Smooth muscle cell (in vitro differentiated cells): ENCODE measurements around the gene LACTB. TPM values are rescaled to one million over a fixed set of nuclear protein-coding genes. Genes with fewer than 3 reads are reported as not detected.

Source experiments
- DNase-seq: peaks from one replicate; lab custom pipeline; 2025; ENCODE audit not compliant: unreplicated experiment; lab: John Stamatoyannopoulos, UW
- H2AFZ ChIP-seq: fragments of 200-600 bp; sonication (generic); 2 replicates; pipeline ENCODE4 v1.6.0; 2016; ENCODE audit warnings: antibody characterized with exemption, low read depth, mild to moderate bottlenecking
- H3F3A ChIP-seq: fragments of 200-600 bp; sonication (generic); 2 replicates; pipeline ENCODE4 v1.6.0; 2017; ENCODE audit warnings: antibody characterized with exemption, low read depth
- H3K27ac ChIP-seq: fragments of 200-600 bp; sonication (generic); 2 replicates; pipeline ENCODE4 v1.5.1; 2016; ENCODE audit warnings: low read depth, mild to moderate bottlenecking
- H3K27me3 ChIP-seq: fragments of 200-600 bp; sonication (generic); 2 replicates; pipeline ENCODE4 v1.6.1; 2016; ENCODE audit warnings: low read depth, mild to moderate bottlenecking
- H3K36me3 ChIP-seq: fragments of 200-600 bp; sonication (generic); 2 replicates; pipeline ENCODE4 v1.5.1; 2016; ENCODE audit warnings: low read depth
- H3K4me1 ChIP-seq: fragments of 200-600 bp; sonication (generic); 2 replicates; pipeline ENCODE4 v1.5.1; 2016; ENCODE audit warnings: low read depth
- H3K4me2 ChIP-seq: fragments of 200-600 bp; sonication (generic); 2 replicates; pipeline ENCODE4 v1.6.0; 2016; ENCODE audit warnings: mild to moderate bottlenecking
- H3K4me3 ChIP-seq: fragments of 200-600 bp; sonication (generic); 2 replicates; pipeline ENCODE4 v1.5.1; 2016; ENCODE audit warnings: mild to moderate bottlenecking
- H3K79me2 ChIP-seq: fragments of 200-600 bp; sonication (generic); 2 replicates; pipeline ENCODE4 v1.6.0; 2016; ENCODE audit warnings: low read depth, mild to moderate bottlenecking
- H3K9ac ChIP-seq: fragments of 200-600 bp; sonication (generic); 2 replicates; pipeline ENCODE4 v1.6.0; 2016; ENCODE audit warnings: low read depth
- H3K9me3 ChIP-seq: fragments of 200-600 bp; sonication (generic); replicated peaks from 2 replicates; pipeline ENCODE4 v1.5.1; 2016; ENCODE audit warnings: low read depth
- H4K20me1 ChIP-seq: fragments of 200-600 bp; sonication (generic); 2 replicates; pipeline ENCODE4 v1.6.0; 2016; ENCODE audit warnings: low read depth
- WGBS: methylation state at CpG from one replicate; pipeline ENCODE4 v1.1.7; 2016; ENCODE audit warnings: low lambda C conversion rate; 5-methylcytosine and 5-hydroxymethylcytosine counted together
- polyA plus RNA-seq: library from polyadenylated mRNA; unstranded; fragments of >200 nt; fragmentation: Nextera tagmentation; extraction: Ambion mirVana; gene quantifications from 2 replicates; pipeline ENCODE4 v1.2.1, GENCODE V29; 2016
- total RNA-seq: library from RNA; depleted of rRNA; stranded (reverse); fragments of >200 nt; gene quantifications from 2 replicates; pipeline ENCODE4 v1.2.3, GENCODE V29; 2014
- TF ChIP-seq, protein P1 (sequence below): fragments of 200-600 bp; sonication (generic); IDR thresholded peaks from 2 replicates; pipeline ENCODE4 v1.5.1; 2017; ENCODE audit warnings: borderline replicate concordance, mild to moderate bottlenecking, antibody characterized with exemption; ENCODE audit not compliant: insufficient read depth, poor library complexity, severe bottlenecking

The LACTB gene
- total and polyA plus RNA-seq, 2 experiments from 2014 or later: 9.0 to 12.5 TPM

DNA sequence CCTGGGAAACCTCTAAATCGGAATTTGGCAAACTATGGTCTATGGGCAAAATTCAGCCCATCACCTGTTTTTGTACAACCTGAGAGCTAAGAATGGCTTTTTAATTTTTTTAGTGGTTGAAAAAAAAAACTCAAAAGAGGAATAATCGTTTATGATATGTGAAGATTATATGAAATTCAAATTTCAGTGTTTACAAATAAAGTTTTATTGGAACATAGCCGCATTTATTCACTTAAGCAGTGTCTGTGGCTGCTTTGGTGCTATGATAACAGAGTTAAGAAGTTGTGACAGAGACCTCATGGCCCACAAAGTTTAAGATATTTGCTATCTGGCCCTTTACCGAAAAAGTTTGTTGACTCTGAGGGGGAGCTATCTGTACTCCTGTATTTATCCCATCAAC is 36.4 kb upstream of the LACTB start:
- no peaks in the 10 kb centered on the region for H4K20me1 ChIP-seq
- H3K79me2 ChIP-seq: no peaks in the 10 kb centered on the region
- DNase-seq: no peak
- peaks cover 18% of the 10 kb centered on the region for H3K4me1 ChIP-seq
- no peak overlapping the region for H2AFZ ChIP-seq
- H3K9ac ChIP-seq: no peak overlapping the region
- TF ChIP-seq, protein P1, sequence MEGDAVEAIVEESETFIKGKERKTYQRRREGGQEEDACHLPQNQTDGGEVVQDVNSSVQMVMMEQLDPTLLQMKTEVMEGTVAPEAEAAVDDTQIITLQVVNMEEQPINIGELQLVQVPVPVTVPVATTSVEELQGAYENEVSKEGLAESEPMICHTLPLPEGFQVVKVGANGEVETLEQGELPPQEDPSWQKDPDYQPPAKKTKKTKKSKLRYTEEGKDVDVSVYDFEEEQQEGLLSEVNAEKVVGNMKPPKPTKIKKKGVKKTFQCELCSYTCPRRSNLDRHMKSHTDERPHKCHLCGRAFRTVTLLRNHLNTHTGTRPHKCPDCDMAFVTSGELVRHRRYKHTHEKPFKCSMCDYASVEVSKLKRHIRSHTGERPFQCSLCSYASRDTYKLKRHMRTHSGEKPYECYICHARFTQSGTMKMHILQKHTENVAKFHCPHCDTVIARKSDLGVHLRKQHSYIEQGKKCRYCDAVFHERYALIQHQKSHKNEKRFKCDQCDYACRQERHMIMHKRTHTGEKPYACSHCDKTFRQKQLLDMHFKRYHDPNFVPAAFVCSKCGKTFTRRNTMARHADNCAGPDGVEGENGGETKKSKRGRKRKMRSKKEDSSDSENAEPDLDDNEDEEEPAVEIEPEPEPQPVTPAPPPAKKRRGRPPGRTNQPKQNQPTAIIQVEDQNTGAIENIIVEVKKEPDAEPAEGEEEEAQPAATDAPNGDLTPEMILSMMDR: no peak
- no peak overlapping the region for H3K4me3 ChIP-seq
- 82% methylated on average over 4 of the region's 4 CpGs for WGBS
- H3K27me3 ChIP-seq: no peaks in the 10 kb centered on the region
- no peaks in the 10 kb centered on the region for H3K36me3 ChIP-seq
- no peak overlapping the region for H3K27ac ChIP-seq
- H3K4me2 ChIP-seq: no peak overlapping the region
- H3K9me3 ChIP-seq: no peaks in the 10 kb centered on the region
- peaks cover 20% of the 10 kb centered on the region for H3F3A ChIP-seq

DNA sequence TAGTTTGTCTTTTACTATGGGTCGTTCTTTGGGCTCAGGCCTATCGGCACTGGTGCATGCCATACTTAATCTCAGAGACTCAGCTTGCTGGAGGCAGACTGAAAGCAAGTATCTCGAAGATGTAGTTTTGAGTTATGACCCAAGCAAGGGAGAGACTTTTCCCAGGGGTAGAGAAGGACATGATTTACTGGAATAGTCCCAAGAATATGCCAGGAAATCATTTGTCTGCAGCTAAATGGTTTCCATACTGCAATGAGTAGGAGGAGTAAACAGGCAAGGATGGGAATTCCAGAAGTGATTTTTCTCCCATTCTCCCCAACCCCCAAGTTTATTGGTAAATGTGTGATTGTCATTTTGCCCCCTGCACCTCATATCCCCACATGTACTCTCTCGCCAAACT is 35.4 kb upstream of the LACTB start:
- Histone ChIP-seq H3K36me3 (no peaks in the 10 kb centered on the region), H3K4me2 (no peak overlapping the region), H3K4me1 (peaks cover 18% of the 10 kb centered on the region), H3K27ac (no peak overlapping the region), H4K20me1 (no peaks in the 10 kb centered on the region), H3K9me3 (no peaks in the 10 kb centered on the region), H3F3A (peaks cover 20% of the 10 kb centered on the region), H3K9ac (no peak overlapping the region), H3K79me2 (no peaks in the 10 kb centered on the region), H3K27me3 (no peaks in the 10 kb centered on the region), H2AFZ (no peak overlapping the region), H3K4me3 (no peak overlapping the region)
- no peak for DNase-seq
- WGBS: 54% methylated on average over 4 of the region's 4 CpGs
- TF ChIP-seq, protein P1: no peak

GRCh38 chr15:63086947-63087346 is 34.7 kb upstream of the LACTB start:
- H3K27me3 ChIP-seq: no peaks in the 10 kb centered on the region
- H3F3A ChIP-seq: peaks cover 20% of the 10 kb centered on the region
- no peaks in the 10 kb centered on the region for H3K79me2 ChIP-seq
- TF ChIP-seq, protein P1: no peak
- peak overlapping the region; percentile 19 for H2AFZ ChIP-seq
- no peak overlapping the region for H3K9ac ChIP-seq
- no peaks in the 10 kb centered on the region for H4K20me1 ChIP-seq
- H3K27ac ChIP-seq: no peak overlapping the region
- H3K4me1 ChIP-seq: peaks cover 18% of the 10 kb centered on the region
- 74% methylated on average over 5 of the region's 5 CpGs for WGBS
- no peaks in the 10 kb centered on the region for H3K36me3 ChIP-seq
- no peak overlapping the region for H3K4me3 ChIP-seq
- H3K4me2 ChIP-seq: no peak overlapping the region
- H3K9me3 ChIP-seq: no peaks in the 10 kb centered on the region
- DNase-seq: no peak

DNA sequence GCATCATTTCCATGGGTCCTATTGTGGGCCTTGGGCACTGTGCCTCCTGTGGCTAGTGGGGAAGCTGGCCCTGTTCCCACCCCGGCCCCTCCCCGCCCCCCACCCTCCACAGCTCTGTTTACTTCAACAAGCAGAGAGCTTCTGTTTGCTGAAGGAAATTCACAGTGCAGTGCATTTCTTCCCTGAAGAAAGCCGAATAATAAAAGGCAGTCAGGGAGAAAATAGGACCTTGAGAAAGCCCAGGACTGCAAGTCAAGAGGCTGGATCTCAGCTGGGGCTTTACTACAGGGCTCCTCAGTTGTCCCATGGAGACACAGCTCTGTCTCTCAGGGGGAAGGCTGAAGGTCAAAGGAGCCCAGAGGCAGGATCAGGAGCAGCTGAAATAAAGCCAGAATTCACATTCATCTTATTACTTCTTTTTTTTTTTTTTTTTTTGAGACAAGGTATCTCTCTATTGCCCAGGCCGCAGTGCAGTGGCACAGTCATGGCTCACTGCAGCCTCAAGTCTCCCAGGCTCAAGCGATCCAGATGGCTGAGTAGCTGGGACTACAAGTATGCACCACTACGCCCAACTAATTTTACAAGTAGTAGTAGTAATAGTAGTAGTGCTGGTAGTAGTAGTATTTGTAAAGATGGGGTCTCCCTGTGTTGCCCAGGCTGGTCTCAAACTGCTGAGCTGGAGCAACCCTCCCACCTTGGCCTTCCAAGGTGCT is 33.0 kb upstream of the LACTB start:
- H3K4me2 ChIP-seq: peak overlapping the region; percentile 43
- H3K9ac ChIP-seq: no peak overlapping the region
- no peak for DNase-seq
- peak overlapping the region; percentile 72 for H3K27ac ChIP-seq
- H3K4me3 ChIP-seq: no peak overlapping the region
- 45% methylated on average over 6 of the region's 6 CpGs for WGBS
- TF ChIP-seq, protein P1: no peak
- peaks cover 19% of the 10 kb centered on the region for H3K4me1 ChIP-seq
- no peaks in the 10 kb centered on the region for H3K36me3 ChIP-seq
- no peaks in the 10 kb centered on the region for H4K20me1 ChIP-seq
- H2AFZ ChIP-seq: no peak overlapping the region
- H3K9me3 ChIP-seq: no peaks in the 10 kb centered on the region
- H3F3A ChIP-seq: peaks cover 20% of the 10 kb centered on the region
- H3K27me3 ChIP-seq: no peaks in the 10 kb centered on the region
- H3K79me2 ChIP-seq: no peaks in the 10 kb centered on the region
